22Rv1 (cell line): ENCODE measurements around the gene IMPA2.

ENCODE experiments used
- H3K27ac ChIP-seq: fragments of 450-650 bp; 2 replicates; pipeline ENCODE4 v1.5.1; 2017
- ZFX ChIP-seq: fragments of 450-650 bp; IDR thresholded peaks from 2 replicates; pipeline ENCODE4 v1.6.1; 2017; ENCODE audit warnings: antibody characterized with exemption, borderline replicate concordance
- TF ChIP-seq, protein P1 (sequence below): fragments of 450-650 bp; IDR thresholded peaks from 2 replicates; pipeline ENCODE4 v1.5.1; 2017; ENCODE audit warnings: mild to moderate bottlenecking

Gene IMPA2

DNA sequence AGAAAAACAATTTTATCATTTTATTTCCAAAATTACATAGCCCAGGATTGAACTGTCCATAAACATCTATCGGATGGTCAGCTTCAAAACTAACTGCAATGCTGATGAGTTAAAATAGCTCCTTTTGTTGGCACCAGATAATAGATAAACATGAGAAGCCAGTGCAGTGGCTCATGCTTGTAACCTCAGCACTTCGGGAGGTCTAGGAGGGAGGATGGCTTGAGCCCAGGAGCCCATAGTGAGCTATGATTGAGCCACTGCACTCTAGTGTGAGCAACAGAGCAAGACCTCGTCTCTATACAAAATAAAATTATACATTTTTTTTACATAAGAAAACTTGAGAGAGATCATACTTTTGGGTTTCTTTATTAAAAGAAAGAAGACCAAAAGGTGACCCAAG lies 34.6 kb upstream of the IMPA2 start:
- TF ChIP-seq, protein P1, sequence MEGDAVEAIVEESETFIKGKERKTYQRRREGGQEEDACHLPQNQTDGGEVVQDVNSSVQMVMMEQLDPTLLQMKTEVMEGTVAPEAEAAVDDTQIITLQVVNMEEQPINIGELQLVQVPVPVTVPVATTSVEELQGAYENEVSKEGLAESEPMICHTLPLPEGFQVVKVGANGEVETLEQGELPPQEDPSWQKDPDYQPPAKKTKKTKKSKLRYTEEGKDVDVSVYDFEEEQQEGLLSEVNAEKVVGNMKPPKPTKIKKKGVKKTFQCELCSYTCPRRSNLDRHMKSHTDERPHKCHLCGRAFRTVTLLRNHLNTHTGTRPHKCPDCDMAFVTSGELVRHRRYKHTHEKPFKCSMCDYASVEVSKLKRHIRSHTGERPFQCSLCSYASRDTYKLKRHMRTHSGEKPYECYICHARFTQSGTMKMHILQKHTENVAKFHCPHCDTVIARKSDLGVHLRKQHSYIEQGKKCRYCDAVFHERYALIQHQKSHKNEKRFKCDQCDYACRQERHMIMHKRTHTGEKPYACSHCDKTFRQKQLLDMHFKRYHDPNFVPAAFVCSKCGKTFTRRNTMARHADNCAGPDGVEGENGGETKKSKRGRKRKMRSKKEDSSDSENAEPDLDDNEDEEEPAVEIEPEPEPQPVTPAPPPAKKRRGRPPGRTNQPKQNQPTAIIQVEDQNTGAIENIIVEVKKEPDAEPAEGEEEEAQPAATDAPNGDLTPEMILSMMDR: no peak
- TF ChIP-seq ZFX: no peak
- H3K27ac ChIP-seq: no peak overlapping the region

DNA sequence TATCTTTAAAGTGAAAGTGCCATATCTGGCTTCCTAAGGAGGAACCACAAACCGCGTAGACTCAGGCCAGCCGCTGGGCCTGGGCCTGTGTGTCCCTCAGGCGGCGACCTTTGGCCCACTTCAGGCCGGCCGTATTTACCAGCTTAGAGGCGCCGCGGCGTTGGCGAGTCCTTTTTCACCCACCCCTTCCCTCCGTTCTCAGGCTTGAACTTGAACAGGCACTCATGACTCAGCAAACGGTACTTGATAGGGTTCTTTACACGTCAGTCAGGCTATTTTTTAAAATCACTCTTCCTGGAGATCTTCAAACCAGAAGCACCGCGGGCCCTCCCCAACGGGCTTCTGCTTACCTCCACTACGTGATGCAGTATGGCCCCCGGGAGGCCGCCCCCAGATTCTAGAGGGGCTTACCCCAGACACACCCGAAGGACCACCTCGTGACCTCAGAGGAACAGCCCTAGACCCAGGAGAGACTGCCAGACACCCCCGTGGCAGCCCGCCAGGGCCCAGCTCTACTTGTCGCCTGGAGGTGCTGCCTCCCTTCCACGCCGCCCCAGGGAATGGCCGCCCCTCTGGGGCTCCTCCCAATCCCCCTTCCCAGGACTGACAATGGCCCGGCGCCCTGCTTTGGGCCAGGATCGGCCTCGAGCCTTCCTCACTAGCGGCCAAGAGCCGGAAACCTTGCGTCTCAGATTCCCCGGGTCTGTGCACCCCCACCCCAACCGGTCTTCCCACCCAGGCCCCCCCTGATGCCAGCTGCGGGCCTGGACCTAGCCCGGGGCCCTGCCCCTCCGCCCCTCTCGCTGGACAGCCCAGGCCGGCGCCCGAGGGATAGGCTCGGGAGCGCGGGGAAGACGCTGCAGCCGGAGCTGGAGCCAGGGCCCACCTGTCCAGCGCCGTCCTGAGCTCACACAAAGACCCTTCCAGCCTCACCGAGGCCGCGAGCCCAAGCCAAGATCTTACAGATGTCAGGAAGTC lies 33.8 kb upstream of the IMPA2 start:
- no peak overlapping the region for H3K27ac ChIP-seq
- TF ChIP-seq, protein P1: no peak
- no peak for TF ChIP-seq ZFX

DNA sequence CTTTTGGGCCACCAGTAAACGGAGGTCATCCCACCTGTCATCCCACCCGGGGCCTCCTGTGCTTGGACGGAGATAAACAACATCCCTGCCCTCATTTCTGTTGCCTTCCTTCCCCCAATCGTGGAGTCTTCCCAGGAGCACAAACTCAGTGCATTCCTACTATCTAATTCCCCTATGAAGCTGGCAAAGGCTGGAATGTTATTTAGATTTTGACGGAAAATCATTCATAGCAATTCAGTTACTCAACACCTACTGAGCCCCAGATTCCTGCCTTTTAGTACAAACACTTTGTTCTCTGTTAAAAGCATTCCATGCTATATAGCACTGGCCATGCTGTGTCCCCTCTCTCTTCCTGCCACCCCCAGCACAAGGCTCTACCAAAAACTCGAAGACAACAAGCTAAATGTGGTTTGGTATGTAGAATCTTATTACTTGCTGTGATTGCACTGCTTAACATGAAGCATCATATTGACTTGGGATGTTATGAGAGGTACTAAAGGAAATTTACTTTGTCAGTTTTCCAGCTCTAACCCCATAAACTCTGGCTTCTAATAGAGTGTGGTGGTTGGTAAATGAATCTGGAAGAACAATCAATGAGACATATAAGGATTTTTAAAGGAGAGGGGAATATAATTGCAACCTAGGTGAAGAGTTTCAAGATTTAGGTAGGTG lies 32.3 kb upstream of the IMPA2 start:
- no peak for TF ChIP-seq ZFX
- TF ChIP-seq, protein P1: no peak

DNA sequence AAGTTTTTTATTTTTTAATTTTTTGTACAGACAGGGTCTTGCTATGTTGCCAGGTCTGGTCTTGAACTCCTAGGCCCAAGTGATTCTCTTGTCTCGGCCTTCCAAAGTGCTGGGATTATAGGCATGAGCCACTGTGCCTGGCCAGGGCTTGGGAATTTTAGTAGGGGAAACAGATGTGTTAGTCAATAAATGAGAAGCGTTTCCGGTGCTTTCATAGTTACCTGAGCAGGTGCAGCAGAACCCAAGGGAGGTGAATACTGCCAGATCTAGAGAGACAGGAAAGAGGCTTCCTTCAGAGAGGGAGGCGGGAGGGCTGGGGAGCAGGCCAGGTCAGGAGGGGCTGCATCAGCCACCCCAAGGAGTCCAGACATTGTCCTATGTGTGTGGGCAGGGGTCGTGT lies 30.5 kb upstream of the IMPA2 start:
- no peak overlapping the region for H3K27ac ChIP-seq
- no peak for TF ChIP-seq ZFX
- TF ChIP-seq, protein P1: no peak

More for the DNA sequence above, 32.3 kb upstream of the IMPA2 start:
- no peak overlapping the region for H3K27ac ChIP-seq

DNA sequence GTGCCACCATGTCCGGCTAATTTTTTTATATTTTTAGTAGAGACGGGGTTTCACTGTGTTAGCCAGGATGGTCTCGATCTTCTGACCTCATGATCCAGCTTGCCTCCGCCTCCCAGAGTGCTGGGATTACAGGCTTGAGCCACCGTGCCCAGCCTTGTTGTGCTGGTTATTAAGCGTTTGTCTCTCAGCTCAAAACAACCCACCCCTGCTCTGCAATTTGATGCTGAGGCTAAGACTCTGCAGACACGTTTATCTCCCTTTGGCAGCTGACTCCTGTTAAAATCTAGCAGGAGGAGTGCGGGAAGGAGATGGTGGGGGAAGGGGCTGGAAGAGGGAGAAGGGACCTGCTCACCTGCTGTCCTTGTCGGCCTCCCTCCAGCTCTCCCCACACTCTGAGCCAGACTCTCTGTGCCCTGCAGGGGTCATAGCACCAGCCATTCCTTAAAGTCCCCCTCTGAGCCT lies 29.9 kb upstream of the IMPA2 start:
- TF ChIP-seq ZFX: no peak
- TF ChIP-seq, protein P1: no peak
- H3K27ac ChIP-seq: no peak overlapping the region

DNA sequence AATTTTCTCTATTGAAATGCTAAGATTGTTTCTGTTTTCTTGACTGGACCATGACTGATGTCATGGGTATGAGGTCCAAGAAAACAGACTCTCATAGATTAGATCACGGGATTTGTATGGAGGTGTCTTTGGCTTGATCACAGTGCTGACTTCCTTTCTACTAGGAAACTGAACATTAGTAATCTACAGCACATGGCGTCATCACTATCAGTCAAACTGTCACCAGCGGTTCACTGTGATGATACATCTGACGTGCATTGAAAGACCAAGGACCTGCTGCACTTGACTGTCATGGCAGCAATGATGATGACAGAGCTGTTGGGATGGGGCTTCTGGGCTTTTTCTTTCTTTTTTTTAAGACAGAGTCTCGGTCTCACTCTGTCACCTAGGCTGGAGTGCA lies 28.2 kb upstream of the IMPA2 start:
- TF ChIP-seq, protein P1: no peak
- TF ChIP-seq ZFX: no peak
- H3K27ac ChIP-seq: no peak overlapping the region
